Activated CD4-positive, alpha-beta T cell treated with anti-CD3 and anti-CD28 coated beads for 24 hours (primary cell): Measurements from ENCODE around the gene GTPBP4.
"Not testable (repeated sequence)": the region's sequence is repeated elsewhere in the genome, so short reads cannot be mapped to it uniquely, and the experiment has no call there.

ENCODE experiments used
- DNase-seq, 2 donors: peaks; one replicate each; pipeline ENCODE4 v3.0.0-alpha.2; 2020; ENCODE audit warnings: low read depth in 2 of 2

GTPBP4 gene

GRCh38 chr10:988667-989545 is 672 bp downstream of the GTPBP4 start:
- DNase-seq: no peak

- no peak for DNase-seq
Observed at GRCh38 chr10:990808-991207, 2.6 kb downstream of the GTPBP4 start.

- DNase-seq: no peak
Observed at GRCh38 chr10:992467-992866, 4.2 kb downstream of the GTPBP4 start.

GRCh38 chr10:992871-993270 is 4.6 kb downstream of the GTPBP4 start:
- no peak for DNase-seq

GRCh38 chr10:994836-995558 is 6.8 kb downstream of the GTPBP4 start:
- DNase-seq: no peak

- no peak for DNase-seq
Observed at GRCh38 chr10:995559-995926, 7.3 kb downstream of the GTPBP4 start.

- no peak for DNase-seq
Observed at GRCh38 chr10:996031-996430, 7.8 kb downstream of the GTPBP4 start.

GRCh38 chr10:997266-998022 is 9.2 kb downstream of the GTPBP4 start:
- no peak for DNase-seq

GRCh38 chr10:1002425-1003006 is 14.3 kb downstream of the GTPBP4 start:
- DNase-seq: no peak

GRCh38 chr10:1003884-1004670 is 15.8 kb downstream of the GTPBP4 start:
- DNase-seq: no peak

- no peak for DNase-seq
Observed at GRCh38 chr10:1006573-1006972, 18.3 kb downstream of the GTPBP4 start.

- DNase-seq: no peak
Observed at GRCh38 chr10:1007583-1007982, 19.3 kb downstream of the GTPBP4 start.

- DNase-seq: no peak
Observed at GRCh38 chr10:1009071-1009494, 20.8 kb downstream of the GTPBP4 start.

GRCh38 chr10:1009947-1010346 is 21.7 kb downstream of the GTPBP4 start:
- not testable (repeated sequence) for DNase-seq

GRCh38 chr10:1010703-1011102 is 22.5 kb downstream of the GTPBP4 start:
- DNase-seq: no peak

GRCh38 chr10:1011696-1012095 is 23.5 kb downstream of the GTPBP4 start:
- no peak for DNase-seq

GRCh38 chr10:1015688-1016087 is 27.5 kb downstream of the GTPBP4 start:
- DNase-seq: no peak

GRCh38 chr10:1019362-1019761 is 31.1 kb downstream of the GTPBP4 start:
- no peak for DNase-seq

GRCh38 chr10:1020460-1020859 is 32.2 kb downstream of the GTPBP4 start:
- DNase-seq: no peak

GRCh38 chr10:1020958-1021357 is 32.7 kb downstream of the GTPBP4 start:
- no peak for DNase-seq

- DNase-seq: no peak
Observed at GRCh38 chr10:1022413-1022812, 34.2 kb downstream of the GTPBP4 start.
